Measurements from ENCODE around the gene ZNF536. TPM values are rescaled to one million over a fixed set of nuclear protein-coding genes. Genes with fewer than 3 reads are reported as not detected.

The ZNF536 gene
- total and polyA plus RNA-seq, 2 donors (not counting 1 experiment from before 2014, with no cell fraction given): not detected

DNA sequence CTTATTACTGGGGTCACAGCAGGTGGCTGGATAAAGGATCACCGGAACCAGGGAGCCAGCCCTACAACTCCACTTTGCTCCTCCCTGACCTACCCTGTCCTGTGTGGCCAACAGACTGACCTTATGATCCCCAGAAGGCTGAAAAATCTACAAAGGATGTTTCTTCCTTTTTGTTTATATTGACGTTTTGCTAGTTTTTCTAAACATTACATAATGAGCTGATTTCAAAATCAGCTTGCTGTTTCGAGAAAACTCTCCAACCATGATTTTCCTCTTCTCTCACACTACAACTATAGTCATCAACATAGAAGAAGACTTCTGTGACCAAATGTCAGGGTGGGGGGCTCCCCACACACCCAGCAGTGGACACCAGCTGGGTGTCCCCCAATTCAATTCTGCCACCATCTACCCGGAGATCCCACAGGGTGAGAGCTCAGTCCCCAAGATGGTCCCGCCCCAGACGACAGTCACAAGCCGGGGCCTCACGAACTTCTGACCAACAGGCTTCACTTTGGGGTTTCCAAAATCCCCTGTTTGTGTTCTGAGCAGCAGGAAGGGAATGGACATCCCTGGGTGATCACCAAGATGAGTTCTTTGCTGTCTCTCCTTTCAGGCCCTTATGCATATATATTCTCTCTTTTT lies 35.0 kb downstream of the ZNF536 start:
- no peaks in the 10 kb centered on the region for H3K27me3 Mint-ChIP-seq
- Histone ChIP-seq H3K27ac (ENCODE audit: low read length in 2 of 2) (no peak overlapping the region), H2AFZ (ENCODE audit: insufficient read depth, low read depth, low read length, poor library complexity, severe bottlenecking) (no peak overlapping the region), H3K36me3 (replicated peaks in 1 of 2; ENCODE audit: control extremely low read depth in 1 of 2, control insufficient read depth in 1 of 2, extremely low read depth in 1 of 2, insufficient read depth in 2 of 2, low read length in 1 of 2) (no peaks in the 10 kb centered on the region), H3K4me2 (replicated peaks; ENCODE audit: low read depth, low read length, poor library complexity, severe bottlenecking) (no peak overlapping the region), H3K27me3 (replicated peaks in 1 of 4; ENCODE audit: control extremely low read depth in 1 of 4, control insufficient read depth in 3 of 4, insufficient read depth in 4 of 4, low read length in 3 of 4) (no peaks in the 10 kb centered on the region), H3K9ac (ENCODE audit: low read length) (no peak overlapping the region), H4K20me1 (ENCODE audit: control insufficient read depth, insufficient read depth, low read length, poor library complexity, severe bottlenecking) (no peaks in the 10 kb centered on the region), H3K4me3 (ENCODE audit: control extremely low read depth in 1 of 5, extremely low read depth in 1 of 5, insufficient read depth in 1 of 5, low read depth in 2 of 5, low read length in 4 of 5) (no peak overlapping the region), H3K4me1 (ENCODE audit: control insufficient read depth in 2 of 2, insufficient read depth in 2 of 2, low read length in 2 of 2) (no peaks in the 10 kb centered on the region), H3K9me3 (ENCODE audit: control extremely low read depth in 1 of 3, control insufficient read depth in 2 of 3, insufficient read depth in 1 of 3, low read length in 2 of 3) (peaks cover 0 to 11% (median 0%) of the 10 kb centered on the region in 3 donors), H3K79me2 (ENCODE audit: control insufficient read depth, insufficient read depth, low read length) (no peaks in the 10 kb centered on the region)
- H3K4me3 Mint-ChIP-seq: no peak overlapping the region
- ChIA-PET POLR2A (no interaction called here), CTCF (no interaction called here)
- no peaks in the 10 kb centered on the region for H3K4me1 Mint-ChIP-seq
- intact Hi-C loops (cut with micrococcal nuclease): no loop called here
- ATAC-seq (ENCODE audit: low read depth) (no peak), DNase-seq (no peak)
- TF ChIP-seq, protein P1, sequence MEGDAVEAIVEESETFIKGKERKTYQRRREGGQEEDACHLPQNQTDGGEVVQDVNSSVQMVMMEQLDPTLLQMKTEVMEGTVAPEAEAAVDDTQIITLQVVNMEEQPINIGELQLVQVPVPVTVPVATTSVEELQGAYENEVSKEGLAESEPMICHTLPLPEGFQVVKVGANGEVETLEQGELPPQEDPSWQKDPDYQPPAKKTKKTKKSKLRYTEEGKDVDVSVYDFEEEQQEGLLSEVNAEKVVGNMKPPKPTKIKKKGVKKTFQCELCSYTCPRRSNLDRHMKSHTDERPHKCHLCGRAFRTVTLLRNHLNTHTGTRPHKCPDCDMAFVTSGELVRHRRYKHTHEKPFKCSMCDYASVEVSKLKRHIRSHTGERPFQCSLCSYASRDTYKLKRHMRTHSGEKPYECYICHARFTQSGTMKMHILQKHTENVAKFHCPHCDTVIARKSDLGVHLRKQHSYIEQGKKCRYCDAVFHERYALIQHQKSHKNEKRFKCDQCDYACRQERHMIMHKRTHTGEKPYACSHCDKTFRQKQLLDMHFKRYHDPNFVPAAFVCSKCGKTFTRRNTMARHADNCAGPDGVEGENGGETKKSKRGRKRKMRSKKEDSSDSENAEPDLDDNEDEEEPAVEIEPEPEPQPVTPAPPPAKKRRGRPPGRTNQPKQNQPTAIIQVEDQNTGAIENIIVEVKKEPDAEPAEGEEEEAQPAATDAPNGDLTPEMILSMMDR (IDR thresholded peaks at IDR 0.05): no peak
- no peak for TF ChIP-seq EZH2 (IDR thresholded peaks at IDR 0.05; ENCODE audit: borderline replicate concordance, insufficient read depth, low read depth, low read length, poor library complexity, severe bottlenecking)
- H3K27ac Mint-ChIP-seq: no peak overlapping the region
- H3K9me3 Mint-ChIP-seq (ENCODE audit: insufficient read depth): no peaks in the 10 kb centered on the region
- WGBS (ENCODE audit: insufficient coverage): 88% methylated on average over 6 of the region's 8 CpGs

DNA sequence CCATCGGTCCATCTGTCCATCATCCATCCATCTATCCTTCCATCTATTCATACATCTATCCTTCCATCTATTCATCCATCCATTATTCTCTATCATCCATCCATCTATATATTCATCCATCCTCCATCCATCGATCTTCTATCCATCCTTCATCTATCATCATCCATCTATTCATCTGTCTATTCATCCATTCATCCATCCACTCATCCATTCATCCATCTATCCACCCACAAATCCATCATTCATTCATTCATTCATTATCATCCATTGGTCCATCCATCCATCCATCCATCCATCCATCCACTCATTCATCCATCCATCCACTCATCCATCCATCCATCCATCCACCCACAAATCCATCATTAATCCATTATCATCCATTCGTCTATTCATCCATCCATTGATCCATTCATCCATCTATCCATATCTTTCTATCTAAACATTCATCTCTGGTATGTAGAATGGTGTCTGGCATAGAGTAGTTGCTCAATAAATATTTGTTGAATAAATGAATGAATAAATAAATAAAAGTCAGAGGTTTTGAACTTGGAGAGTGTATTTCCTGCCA lies 36.6 kb downstream of the ZNF536 start:
- Histone ChIP-seq H3K4me2 (replicated peaks; ENCODE audit: low read depth, low read length, poor library complexity, severe bottlenecking) (no peak overlapping the region), H3K4me3 (ENCODE audit: control extremely low read depth in 1 of 5, extremely low read depth in 1 of 5, insufficient read depth in 1 of 5, low read depth in 2 of 5, low read length in 4 of 5) (no peak overlapping the region), H3K27ac (ENCODE audit: low read length in 2 of 2) (no peak overlapping the region), H3K79me2 (ENCODE audit: control insufficient read depth, insufficient read depth, low read length) (no peaks in the 10 kb centered on the region), H3K27me3 (replicated peaks in 1 of 4; ENCODE audit: control extremely low read depth in 1 of 4, control insufficient read depth in 3 of 4, insufficient read depth in 4 of 4, low read length in 3 of 4) (no peaks in the 10 kb centered on the region), H3K4me1 (ENCODE audit: control insufficient read depth in 2 of 2, insufficient read depth in 2 of 2, low read length in 2 of 2) (no peaks in the 10 kb centered on the region), H3K9ac (ENCODE audit: low read length) (no peak overlapping the region), H2AFZ (ENCODE audit: insufficient read depth, low read depth, low read length, poor library complexity, severe bottlenecking) (no peak overlapping the region), H4K20me1 (ENCODE audit: control insufficient read depth, insufficient read depth, low read length, poor library complexity, severe bottlenecking) (no peaks in the 10 kb centered on the region), H3K36me3 (replicated peaks in 1 of 2; ENCODE audit: control extremely low read depth in 1 of 2, control insufficient read depth in 1 of 2, extremely low read depth in 1 of 2, insufficient read depth in 2 of 2, low read length in 1 of 2) (no peaks in the 10 kb centered on the region), H3K9me3 (ENCODE audit: control extremely low read depth in 1 of 3, control insufficient read depth in 2 of 3, insufficient read depth in 1 of 3, low read length in 2 of 3) (peaks cover 0 to 12% (median 0%) of the 10 kb centered on the region in 3 donors)
- POLR2A ChIA-PET: no interaction called here
- TF ChIP-seq, protein P1 (IDR thresholded peaks at IDR 0.05): no peak
- TF ChIP-seq EZH2 (IDR thresholded peaks at IDR 0.05; ENCODE audit: borderline replicate concordance, insufficient read depth, low read depth, low read length, poor library complexity, severe bottlenecking): no peak
- no peaks in the 10 kb centered on the region for H3K4me1 Mint-ChIP-seq
- ATAC-seq (ENCODE audit: low read depth): no peak
- no peak overlapping the region for H3K4me3 Mint-ChIP-seq
- CTCF ChIA-PET: no interaction called here
- DNase-seq: no peak
- no peaks in the 10 kb centered on the region for H3K9me3 Mint-ChIP-seq (ENCODE audit: insufficient read depth)
- no peak overlapping the region for H3K27ac Mint-ChIP-seq
- WGBS (ENCODE audit: insufficient coverage): 45% methylated on average over 2 of the region's 3 CpGs
- intact Hi-C loops (cut with micrococcal nuclease): no loop called here
- no peaks in the 10 kb centered on the region for H3K27me3 Mint-ChIP-seq

Data from B cell (primary cell).